Measurements from ENCODE around the gene USP37.

Gene USP37

GRCh38 chr2:218485986-218486667 lies 82.0 kb downstream of the USP37 start:
- no peak overlapping the region for H3K27ac ChIP-seq (ENCODE audit: low read length)
- TF ChIP-seq, protein P1, sequence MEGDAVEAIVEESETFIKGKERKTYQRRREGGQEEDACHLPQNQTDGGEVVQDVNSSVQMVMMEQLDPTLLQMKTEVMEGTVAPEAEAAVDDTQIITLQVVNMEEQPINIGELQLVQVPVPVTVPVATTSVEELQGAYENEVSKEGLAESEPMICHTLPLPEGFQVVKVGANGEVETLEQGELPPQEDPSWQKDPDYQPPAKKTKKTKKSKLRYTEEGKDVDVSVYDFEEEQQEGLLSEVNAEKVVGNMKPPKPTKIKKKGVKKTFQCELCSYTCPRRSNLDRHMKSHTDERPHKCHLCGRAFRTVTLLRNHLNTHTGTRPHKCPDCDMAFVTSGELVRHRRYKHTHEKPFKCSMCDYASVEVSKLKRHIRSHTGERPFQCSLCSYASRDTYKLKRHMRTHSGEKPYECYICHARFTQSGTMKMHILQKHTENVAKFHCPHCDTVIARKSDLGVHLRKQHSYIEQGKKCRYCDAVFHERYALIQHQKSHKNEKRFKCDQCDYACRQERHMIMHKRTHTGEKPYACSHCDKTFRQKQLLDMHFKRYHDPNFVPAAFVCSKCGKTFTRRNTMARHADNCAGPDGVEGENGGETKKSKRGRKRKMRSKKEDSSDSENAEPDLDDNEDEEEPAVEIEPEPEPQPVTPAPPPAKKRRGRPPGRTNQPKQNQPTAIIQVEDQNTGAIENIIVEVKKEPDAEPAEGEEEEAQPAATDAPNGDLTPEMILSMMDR (IDR thresholded peaks at IDR 0.05; ENCODE audit: low read depth, low read length) = no peak
- no peak for TF ChIP-seq EZH2phosphoT487 (IDR thresholded peaks at IDR 0.05; ENCODE audit: low read depth)
- no peak overlapping the region for H3K9ac ChIP-seq (ENCODE audit: low read length)
- H3K4me3 ChIP-seq (ENCODE audit: low read length) = no peak overlapping the region
- H3K4me2 ChIP-seq (ENCODE audit: low read length) = no peak overlapping the region
- H3K4me1 ChIP-seq (ENCODE audit: low read length) = peaks cover 10% of the 10 kb centered on the region
- no peaks in the 10 kb centered on the region for H3K79me2 ChIP-seq (ENCODE audit: low read length)
- peaks cover 17% of the 10 kb centered on the region for H3K36me3 ChIP-seq (replicated peaks; ENCODE audit: low read depth, low read length)
- H3K9me3 ChIP-seq (ENCODE audit: insufficient read depth, low read length) = no peaks in the 10 kb centered on the region
- no peaks in the 10 kb centered on the region for H3K27me3 ChIP-seq (ENCODE audit: low read depth, low read length)
- no peak overlapping the region for H2AFZ ChIP-seq (ENCODE audit: low read depth, low read length)
- no peaks in the 10 kb centered on the region for H4K20me1 ChIP-seq (ENCODE audit: insufficient read depth, low read length)

GRCh38 chr2:218482651-218483050 lies 85.5 kb downstream of the USP37 start:
- Histone ChIP-seq H4K20me1 (ENCODE audit: insufficient read depth, low read length) (no peaks in the 10 kb centered on the region), H3K4me1 (ENCODE audit: low read length) (peaks cover 10% of the 10 kb centered on the region), H3K9ac (ENCODE audit: low read length) (no peak overlapping the region), H3K27me3 (ENCODE audit: low read depth, low read length) (no peaks in the 10 kb centered on the region), H3K79me2 (ENCODE audit: low read length) (no peaks in the 10 kb centered on the region), H3K36me3 (replicated peaks; ENCODE audit: low read depth, low read length) (peaks cover 13% of the 10 kb centered on the region), H3K4me3 (ENCODE audit: low read length) (no peak overlapping the region), H2AFZ (ENCODE audit: low read depth, low read length) (no peak overlapping the region), H3K4me2 (ENCODE audit: low read length) (no peak overlapping the region), H3K9me3 (ENCODE audit: insufficient read depth, low read length) (no peaks in the 10 kb centered on the region), H3K27ac (ENCODE audit: low read length) (no peak overlapping the region)
- no peak for TF ChIP-seq EZH2phosphoT487 (IDR thresholded peaks at IDR 0.05; ENCODE audit: low read depth)
- TF ChIP-seq, protein P1 (IDR thresholded peaks at IDR 0.05; ENCODE audit: low read depth, low read length) = no peak

DNA sequence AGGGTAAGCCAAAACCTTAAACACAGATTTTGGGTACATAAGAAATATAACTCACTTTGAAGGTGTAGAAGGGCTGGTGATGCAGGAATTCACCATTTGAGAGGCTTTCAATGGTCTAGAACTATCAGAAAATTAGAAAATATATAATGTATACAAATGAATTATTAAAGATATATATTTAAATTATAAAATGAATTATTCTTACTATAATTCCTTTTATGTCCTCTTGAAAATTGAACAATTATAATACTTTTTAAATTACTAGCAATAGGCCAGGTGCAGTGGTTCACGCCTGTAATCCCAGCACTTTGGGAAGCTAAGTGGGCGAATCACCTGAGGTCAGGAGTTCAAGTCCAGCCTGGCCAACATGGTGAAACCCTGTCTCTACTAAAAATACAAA lies 88.6 kb downstream of the USP37 start:
- Histone ChIP-seq H3K36me3 (replicated peaks; ENCODE audit: low read depth, low read length) (peaks cover 13% of the 10 kb centered on the region), H2AFZ (ENCODE audit: low read depth, low read length) (no peak overlapping the region), H3K9me3 (ENCODE audit: insufficient read depth, low read length) (no peaks in the 10 kb centered on the region), H3K9ac (ENCODE audit: low read length) (no peak overlapping the region), H3K4me1 (ENCODE audit: low read length) (peaks cover 10% of the 10 kb centered on the region), H3K27ac (ENCODE audit: low read length) (no peak overlapping the region), H3K79me2 (ENCODE audit: low read length) (no peaks in the 10 kb centered on the region), H3K4me3 (ENCODE audit: low read length) (no peak overlapping the region), H3K4me2 (ENCODE audit: low read length) (no peak overlapping the region), H4K20me1 (ENCODE audit: insufficient read depth, low read length) (no peaks in the 10 kb centered on the region), H3K27me3 (ENCODE audit: low read depth, low read length) (no peaks in the 10 kb centered on the region)
- TF ChIP-seq EZH2phosphoT487 (IDR thresholded peaks at IDR 0.05; ENCODE audit: low read depth) = no peak
- TF ChIP-seq, protein P1 (IDR thresholded peaks at IDR 0.05; ENCODE audit: low read depth, low read length) = no peak

GRCh38 chr2:218478544-218478943 lies 89.6 kb downstream of the USP37 start:
- no peak overlapping the region for H2AFZ ChIP-seq (ENCODE audit: low read depth, low read length)
- no peak overlapping the region for H3K4me2 ChIP-seq (ENCODE audit: low read length)
- no peaks in the 10 kb centered on the region for H3K9me3 ChIP-seq (ENCODE audit: insufficient read depth, low read length)
- H4K20me1 ChIP-seq (ENCODE audit: insufficient read depth, low read length) = no peaks in the 10 kb centered on the region
- TF ChIP-seq EZH2phosphoT487 (IDR thresholded peaks at IDR 0.05; ENCODE audit: low read depth) = no peak
- TF ChIP-seq, protein P1 (IDR thresholded peaks at IDR 0.05; ENCODE audit: low read depth, low read length) = no peak
- H3K4me3 ChIP-seq (ENCODE audit: low read length) = no peak overlapping the region
- no peaks in the 10 kb centered on the region for H3K79me2 ChIP-seq (ENCODE audit: low read length)
- H3K4me1 ChIP-seq (ENCODE audit: low read length) = peaks cover 10% of the 10 kb centered on the region
- H3K36me3 ChIP-seq (replicated peaks; ENCODE audit: low read depth, low read length) = peaks cover 21% of the 10 kb centered on the region
- H3K27ac ChIP-seq (ENCODE audit: low read length) = no peak overlapping the region
- no peak overlapping the region for H3K9ac ChIP-seq (ENCODE audit: low read length)
- no peaks in the 10 kb centered on the region for H3K27me3 ChIP-seq (ENCODE audit: low read depth, low read length)
